Ammon's horn (tissue), 1 donor: Measurements from ENCODE around the gene FAM76A.
"Not testable (repeated sequence)": the region's sequence is repeated elsewhere in the genome, so short reads cannot be mapped to it uniquely, and the experiment has no call there.

Source experiments
- DNase-seq: peaks from one replicate; pipeline ENCODE4 v3.0.0-alpha.2; 2016; ENCODE audit warnings: low spot score

Gene FAM76A

DNA sequence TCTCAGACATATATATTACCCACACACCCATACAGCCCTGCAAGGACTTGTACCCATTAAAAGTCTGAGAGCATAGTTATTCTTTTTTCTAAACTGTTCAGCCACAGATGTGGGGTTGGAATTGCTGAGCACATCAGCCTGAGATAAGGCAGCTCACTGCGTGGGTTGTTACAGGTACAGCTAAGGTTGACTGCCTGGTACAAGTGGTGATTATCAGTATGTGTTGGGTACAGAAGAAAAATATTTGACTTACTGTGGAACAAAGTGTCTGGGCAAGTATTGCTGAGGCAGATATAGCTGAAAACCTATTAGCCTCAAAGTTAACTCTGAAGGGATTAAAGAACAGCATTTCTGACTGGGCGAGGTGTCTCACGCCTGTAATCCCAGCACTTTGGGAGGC, 52.3 kb downstream of the FAM76A start:
- no peak for DNase-seq

DNA sequence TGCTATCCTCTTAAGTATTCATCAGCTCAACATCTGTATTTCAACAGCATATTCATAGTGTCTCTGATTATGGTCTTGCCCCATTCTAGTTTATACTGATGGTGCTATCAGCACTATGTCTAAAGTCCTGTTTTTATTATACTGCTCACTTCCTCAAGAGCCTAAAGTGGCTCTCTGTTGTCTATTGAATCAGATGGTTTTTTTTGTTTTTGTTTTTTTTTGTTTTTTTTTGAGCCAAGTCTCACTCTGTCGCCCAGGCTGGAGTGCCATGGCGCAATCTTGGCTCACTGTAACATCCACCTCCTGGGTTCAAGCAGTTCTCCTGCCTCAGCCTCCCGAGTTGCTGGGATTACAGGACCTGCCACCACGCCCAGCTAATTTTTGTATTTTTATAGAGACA, 53.4 kb downstream of the FAM76A start:
- no peak for DNase-seq

DNA sequence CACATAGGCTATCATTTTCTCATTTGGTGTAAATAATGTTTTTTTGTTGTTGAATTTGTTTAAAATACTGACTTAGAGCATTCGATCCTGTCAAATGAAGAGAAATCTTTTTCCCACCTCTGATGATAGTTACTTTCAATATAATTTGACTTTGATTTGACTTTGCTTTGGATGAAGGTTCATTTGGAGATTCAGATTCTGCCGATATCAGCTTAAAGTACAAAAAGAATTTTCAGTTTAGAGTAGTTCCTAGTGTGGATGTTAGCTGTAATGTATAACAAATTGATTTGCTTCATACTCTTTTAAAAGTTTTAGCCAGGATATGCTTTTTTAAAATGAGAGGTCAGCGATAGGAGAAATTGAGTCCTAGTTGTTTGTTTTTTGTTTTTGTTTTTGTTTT, 57.2 kb downstream of the FAM76A start:
- DNase-seq = no peak

DNA sequence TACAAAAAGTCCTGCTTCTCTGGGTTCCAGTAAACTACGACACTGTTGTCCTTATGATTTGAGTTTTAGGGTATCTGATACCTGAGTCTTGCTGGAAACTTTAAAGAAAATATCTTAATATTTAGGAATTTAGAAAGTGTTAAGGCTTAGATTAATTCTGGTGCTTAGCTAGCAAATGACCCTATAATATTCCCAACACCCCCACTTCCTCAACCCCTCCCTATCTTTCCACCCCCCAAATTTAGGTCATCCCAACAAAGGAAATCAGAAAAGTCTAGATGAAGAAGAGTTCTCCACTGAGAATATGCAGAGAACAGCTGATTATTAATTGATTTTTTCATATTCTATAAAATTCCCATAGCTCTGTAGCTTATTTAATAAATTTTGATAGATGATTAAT, 58.9 kb downstream of the FAM76A start:
- no peak for DNase-seq

DNA sequence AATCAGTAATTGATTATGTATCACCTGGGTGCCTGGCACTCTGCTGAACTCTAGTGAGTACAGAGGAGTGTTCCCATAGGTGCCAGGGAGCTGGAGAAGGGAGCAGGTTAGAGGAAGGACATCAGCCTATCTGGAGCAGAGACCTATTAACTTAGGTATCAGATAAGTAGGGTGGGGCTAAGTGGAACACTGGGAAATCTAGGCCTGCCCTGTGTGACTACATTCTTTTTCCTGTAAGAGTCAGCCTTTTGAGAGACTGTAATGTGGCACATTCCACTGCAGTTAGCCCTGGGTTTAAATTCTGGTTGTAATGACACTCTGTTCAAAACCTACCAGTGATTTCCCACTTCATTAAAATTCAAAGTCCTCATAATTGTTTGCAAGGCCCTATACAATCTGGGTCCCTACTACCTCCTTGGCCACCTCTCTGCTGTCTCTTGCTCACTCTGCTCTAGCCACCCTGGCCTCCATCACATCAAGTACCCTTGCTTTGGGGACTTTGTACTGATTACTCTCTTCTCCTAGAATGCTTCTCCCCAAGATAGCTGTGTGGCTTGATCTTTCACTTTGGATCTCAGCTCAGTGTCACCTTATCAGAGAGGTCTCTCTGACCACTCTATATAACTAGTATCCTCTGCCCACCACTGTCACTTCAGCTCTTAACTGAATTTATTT, 60.2 kb downstream of the FAM76A start:
- DNase-seq = no peak

DNA sequence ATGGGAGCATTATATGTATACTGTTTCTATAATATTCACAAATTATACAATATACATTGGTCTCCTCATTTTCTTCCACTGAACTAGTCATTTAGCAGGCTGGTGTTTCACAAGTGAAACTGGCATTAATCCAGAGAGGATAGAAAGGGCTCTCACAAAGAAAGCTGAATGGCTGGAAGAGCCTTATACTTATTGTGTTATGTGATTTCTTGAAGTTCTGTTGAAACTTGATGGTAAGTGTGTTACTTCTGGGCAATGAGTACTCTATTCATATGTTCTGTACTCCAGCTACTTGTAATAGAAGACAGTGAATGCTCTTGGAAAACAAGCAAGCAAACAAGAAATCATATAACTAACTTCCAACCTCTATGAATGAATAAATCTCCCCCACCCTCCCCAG, 62.1 kb downstream of the FAM76A start:
- peak; percentile 18 for DNase-seq

DNA sequence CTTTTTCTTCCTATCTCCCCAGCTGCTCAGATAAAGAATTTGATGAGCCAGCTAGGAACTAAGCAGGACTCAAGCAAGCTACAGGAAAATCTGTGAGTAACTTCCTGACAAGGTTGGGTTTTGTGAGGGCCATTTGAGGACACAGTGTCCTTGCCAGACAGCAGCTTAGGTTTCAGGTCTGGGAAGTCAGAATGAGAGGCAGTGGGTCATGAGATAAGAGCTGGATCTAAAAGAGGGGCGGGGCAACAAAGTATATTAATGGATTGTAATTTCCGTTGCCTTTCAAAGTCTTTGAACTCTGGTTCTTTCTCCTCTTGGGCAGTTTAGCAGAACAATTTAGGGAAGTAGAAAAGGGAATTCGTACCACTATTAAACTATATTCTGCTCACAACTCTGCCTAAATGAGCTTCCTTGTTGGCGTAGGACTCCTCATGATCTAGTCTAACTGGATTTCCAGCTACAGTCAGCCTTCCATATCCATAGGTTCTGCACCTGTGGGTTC, 63.8 kb downstream of the FAM76A start:
- DNase-seq = no peak

DNA sequence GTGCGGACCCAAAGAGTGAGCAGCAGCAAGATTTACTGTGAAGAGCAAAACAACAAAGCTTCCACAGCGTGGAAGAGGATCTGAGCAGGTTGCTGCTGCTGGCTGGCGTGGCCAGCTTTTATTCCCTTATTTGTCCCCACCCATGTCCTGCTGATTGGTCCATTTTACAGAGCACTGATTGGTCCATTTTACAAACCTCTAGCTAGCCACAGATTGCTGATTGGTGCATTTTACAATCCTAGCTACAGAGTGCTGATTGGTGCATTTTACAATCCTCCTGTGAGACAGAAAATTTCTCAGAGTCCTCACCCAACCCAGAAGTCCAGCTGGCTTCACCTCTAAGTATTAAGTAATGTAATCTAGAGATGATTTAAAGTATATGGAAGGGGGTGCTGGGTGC, 64.5 kb downstream of the FAM76A start:
- not testable (repeated sequence) for DNase-seq

DNA sequence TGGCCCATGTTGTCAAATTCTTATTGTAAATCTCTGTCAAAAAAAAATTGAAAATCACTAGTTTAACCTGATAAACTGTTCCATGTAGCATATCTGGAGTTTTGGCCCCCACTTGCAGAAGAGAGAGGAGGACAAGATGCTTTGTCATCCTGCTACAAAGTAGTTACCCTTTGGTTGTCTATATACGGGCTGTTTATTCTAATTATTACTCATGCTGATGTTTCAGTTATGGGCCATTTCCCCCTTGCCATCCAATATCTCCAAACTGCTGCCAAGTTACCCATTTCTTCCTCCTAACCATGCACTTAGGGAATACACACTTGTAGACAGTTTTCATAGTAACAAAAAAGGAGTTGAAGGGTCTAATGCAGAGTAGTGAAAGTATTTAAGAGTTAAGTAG, 69.8 kb downstream of the FAM76A start:
- no peak for DNase-seq

DNA sequence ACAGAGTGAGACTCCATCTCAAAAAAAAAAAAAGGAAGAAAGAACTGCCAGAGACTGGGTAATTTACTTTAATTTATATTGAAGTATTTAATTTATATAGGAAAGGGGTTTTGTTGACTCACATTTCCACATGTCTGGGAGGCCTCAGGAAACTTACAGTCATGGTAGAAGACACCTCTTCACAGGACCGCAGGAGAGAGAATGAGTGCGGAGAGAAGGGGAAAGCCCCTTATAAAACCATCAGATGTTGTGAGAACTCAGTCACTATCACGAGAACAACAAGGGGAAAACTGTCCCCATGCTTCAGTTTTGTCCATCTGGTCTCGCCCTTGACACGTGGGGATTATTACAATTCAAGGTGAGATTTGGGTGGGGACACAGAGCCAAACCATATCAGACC, 79.0 kb downstream of the FAM76A start:
- DNase-seq = no peak

DNA sequence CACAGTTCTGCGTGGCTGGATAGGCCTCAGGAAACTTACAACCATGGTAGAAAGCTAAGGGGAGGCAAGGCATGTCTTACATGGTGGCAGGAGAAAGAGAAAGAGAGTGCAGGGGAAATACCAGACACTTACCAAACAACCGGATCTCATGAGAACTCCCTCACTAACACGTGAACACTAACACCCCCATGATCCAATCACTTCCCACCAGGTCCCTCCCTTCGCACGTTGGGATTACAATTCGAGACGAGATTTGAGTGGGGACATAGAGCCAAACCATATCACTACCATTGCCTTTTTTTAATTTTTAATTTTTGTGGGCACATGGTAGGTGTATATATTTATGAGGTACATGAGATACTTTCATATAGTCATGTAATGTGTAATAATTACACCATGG, 81.0 kb downstream of the FAM76A start:
- no peak for DNase-seq

DNA sequence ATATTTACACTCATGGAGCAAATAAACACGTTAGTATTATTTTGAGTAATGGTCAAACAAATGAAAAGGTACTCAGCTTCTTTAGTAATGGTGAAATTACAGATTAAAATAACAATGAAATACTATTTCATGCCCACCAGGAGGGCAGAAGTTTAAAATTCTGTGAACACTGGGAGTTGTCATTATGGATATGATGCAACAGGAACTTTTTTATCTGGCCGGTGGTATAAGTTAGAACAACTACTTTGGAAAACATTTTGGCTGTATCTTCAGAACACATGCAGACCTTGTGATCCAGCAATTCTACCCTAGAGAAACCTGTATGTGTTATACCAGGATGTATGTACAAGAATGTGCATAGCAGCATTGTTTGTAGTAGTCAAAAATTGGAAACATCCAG, 81.6 kb downstream of the FAM76A start:
- no peak for DNase-seq

DNA sequence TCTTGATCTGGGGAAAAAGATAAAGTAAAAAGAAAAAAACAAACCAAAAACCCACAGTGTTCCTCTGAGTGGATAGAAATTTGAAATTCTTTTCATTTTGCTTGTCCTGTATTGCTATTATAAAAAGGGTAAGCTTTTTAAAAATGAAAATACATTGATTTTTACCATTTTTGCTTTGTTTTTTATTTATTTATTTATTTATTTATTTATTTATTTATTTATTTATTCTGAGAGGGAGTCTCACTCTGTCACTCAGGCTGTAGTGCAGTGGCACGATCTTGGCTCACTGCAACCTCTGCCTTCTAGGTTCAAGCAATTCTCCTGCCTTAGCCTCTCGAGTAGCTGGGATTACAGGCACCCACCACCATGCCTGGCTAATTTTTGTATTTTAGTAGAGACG, 82.4 kb downstream of the FAM76A start:
- not testable (repeated sequence) for DNase-seq

DNA sequence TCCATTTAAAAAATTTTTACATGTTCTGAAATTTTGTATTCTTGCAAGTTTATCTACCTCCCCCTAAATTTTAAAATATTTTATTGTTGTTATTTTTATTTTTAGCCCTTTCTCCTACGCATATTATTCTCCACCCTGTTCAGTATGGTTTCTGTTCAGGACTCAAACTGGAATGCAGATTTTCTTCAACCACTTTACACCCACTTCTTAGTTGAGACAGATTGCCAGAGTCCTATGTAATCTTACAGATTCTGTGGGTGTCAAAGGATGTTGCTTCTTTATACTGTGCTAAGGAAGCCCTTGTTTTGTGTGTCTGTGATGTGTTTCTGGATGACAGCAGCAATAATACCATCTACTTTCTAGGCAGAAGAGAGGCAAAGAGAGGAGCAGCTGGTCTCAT, 84.1 kb downstream of the FAM76A start:
- no peak for DNase-seq

DNA sequence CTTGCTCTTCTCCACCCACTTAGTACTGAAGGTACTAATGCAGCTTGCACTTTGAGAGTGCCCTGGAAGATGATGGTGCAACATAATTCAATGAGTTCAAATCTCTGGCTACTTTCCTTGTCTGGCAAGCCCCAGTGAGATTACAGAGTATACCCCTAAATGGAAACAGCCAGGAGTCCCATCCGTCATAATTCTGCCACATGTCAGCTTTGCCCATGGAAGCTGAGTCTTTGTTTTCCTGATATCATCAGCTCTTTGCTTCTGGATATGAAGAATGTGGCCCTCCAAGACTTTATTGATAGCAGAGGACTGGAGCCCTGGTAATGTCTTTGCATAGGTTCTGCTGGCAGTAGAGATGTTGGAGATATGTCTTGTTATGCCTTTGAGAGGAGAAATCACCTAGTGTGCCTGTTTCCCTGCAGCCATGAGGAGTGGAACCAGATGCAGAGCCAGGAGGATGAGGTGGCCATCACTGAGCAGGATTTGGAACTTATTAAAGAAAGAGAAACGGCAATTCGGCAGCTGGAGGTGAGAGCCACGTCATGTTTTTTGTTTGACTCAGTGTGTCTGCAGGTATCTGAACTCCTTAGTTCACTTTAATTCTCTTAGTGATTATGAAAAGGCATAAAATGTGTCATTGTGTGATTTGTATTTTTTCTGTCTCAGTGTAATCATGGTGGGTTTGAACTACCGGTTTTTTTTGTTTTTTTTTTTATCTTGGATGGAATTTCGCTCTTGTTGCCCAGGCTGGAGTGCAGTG, 86.2 kb downstream of the FAM76A start:
- DNase-seq = no peak
